GM21528 (cell line): Measurements from ENCODE around the gene CSN2.
A peak's percentile ranks its signal among the peaks of the same experiment; 100 is the strongest.
"Not testable (repeated sequence)": the region's sequence is repeated elsewhere in the genome, so short reads cannot be mapped to it uniquely, and the experiment has no call there.

Experiments
- ATAC-seq: cut with Tn5 transposase; IDR thresholded peaks from one replicate; pipeline ENCODE4 v1.9.1; 2021; ENCODE audit warnings: mild to moderate bottlenecking, moderate library complexity; ENCODE audit not compliant: unreplicated experiment, low FRiP score

CSN2 gene

GRCh38 chr4:69965628-69966027 lies at the start of gene CSN2:
Gene CSN2, minus strand, starts transcription at chr4:69965728. Its CDS starts 4,733 bp downstream, at chr4:69960995.
- no peak for ATAC-seq

GRCh38 chr4:70008771-70009170 lies 43.2 kb upstream of the CSN2 start:
- no peak for ATAC-seq

- no peak for ATAC-seq
Observed at GRCh38 chr4:70002507-70002906, 37.0 kb upstream of the CSN2 start.

- no peak for ATAC-seq
Observed at GRCh38 chr4:70000711-70001110, 35.2 kb upstream of the CSN2 start.

- no peak for ATAC-seq
Observed at GRCh38 chr4:69999420-69999819, 33.9 kb upstream of the CSN2 start.

- ATAC-seq, result no peak
Observed at GRCh38 chr4:69995526-69996016, 30.0 kb upstream of the CSN2 start, which contains the start of gene STATH. Gene STATH, plus strand, starts transcription at chr4:69995966. Its CDS starts 2,472 bp downstream, at chr4:69998438.

- ATAC-seq, result no peak
Observed at GRCh38 chr4:69994782-69995181, 29.3 kb upstream of the CSN2 start.

GRCh38 chr4:69991016-69991415 lies 25.5 kb upstream of the CSN2 start:
- no peak for ATAC-seq

GRCh38 chr4:69986663-69987062 lies 21.1 kb upstream of the CSN2 start:
- no peak for ATAC-seq

GRCh38 chr4:69984030-69984443 lies 18.5 kb upstream of the CSN2 start:
- ATAC-seq, result no peak

- ATAC-seq, result no peak
Observed at GRCh38 chr4:69977582-69977981, 12.1 kb upstream of the CSN2 start.

- ATAC-seq, result no peak
Observed at GRCh38 chr4:69974631-69975030, 9.1 kb upstream of the CSN2 start.

GRCh38 chr4:69970071-69970470 lies 4.5 kb upstream of the CSN2 start:
- ATAC-seq, result no peak

- no peak for ATAC-seq
Observed at GRCh38 chr4:69957209-69957608, 8.3 kb downstream of the CSN2 start.

GRCh38 chr4:69951602-69952001 lies 13.9 kb downstream of the CSN2 start:
- no peak for ATAC-seq

GRCh38 chr4:69936566-69936965 lies 29.0 kb downstream of the CSN2 start:
- no peak for ATAC-seq

- no peak for ATAC-seq
Observed at GRCh38 chr4:69934150-69934549, 31.4 kb downstream of the CSN2 start.

- ATAC-seq, result no peak
Observed at GRCh38 chr4:69930768-69931167, 34.8 kb downstream of the CSN2 start, which contains the start of gene CSN1S1. Gene CSN1S1, plus strand, starts transcription at chr4:69931068. Its CDS starts 1,488 bp downstream, at chr4:69932556.

GRCh38 chr4:69923782-69924410 lies 41.6 kb downstream of the CSN2 start:
- not testable (repeated sequence) for ATAC-seq

GRCh38 chr4:69920874-69921273 lies 44.7 kb downstream of the CSN2 start:
- no peak for ATAC-seq

- peak; percentile 69 for ATAC-seq
Observed at GRCh38 chr4:69910016-69910782, 55.3 kb downstream of the CSN2 start.

- ATAC-seq, result no peak
Observed at GRCh38 chr4:69909195-69909594, 56.3 kb downstream of the CSN2 start.
